Measurements from ENCODE around the gene SYNGR3.
A peak's percentile ranks its signal among the peaks of the same experiment; 100 is the strongest.
"Not testable (repeated sequence)": the region's sequence is repeated elsewhere in the genome, so short reads cannot be mapped to it uniquely, and the experiment has no call there.

Gene SYNGR3

GRCh38 chr16:2008009-2008526, 18.3 kb downstream of the SYNGR3 start:
- DNase-seq, result no peak

- no peak for DNase-seq
Measured at GRCh38 chr16:2008631-2009163, 18.9 kb downstream of the SYNGR3 start.

DNA sequence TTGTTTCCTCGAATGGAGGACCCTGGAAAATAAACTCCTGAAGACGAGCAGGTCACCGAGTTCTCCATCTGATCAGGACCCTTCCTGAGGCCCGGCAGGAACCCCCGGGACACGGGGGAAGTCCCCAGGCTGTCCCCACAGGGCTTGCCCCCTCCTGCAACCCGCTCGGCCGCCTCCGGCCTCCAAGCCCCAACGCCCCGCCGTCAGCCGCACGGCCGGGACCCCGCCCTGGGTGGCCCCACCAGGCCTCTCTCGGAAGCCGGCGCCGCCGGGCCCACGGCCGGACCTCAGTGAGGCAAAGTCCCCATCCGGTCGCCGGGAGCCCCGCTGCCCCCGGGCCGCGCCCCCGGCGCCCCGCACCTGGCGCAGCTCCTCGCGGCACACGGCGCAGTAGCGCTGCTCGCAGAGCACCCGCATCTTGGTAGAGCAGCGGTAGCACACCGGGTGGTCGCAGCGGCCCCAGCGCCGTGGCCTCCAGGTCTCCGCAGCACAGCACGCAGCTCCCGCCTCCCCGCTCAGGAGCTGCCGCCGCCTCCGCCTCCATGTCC, 19.5 kb downstream of the SYNGR3 start:
- no peak for DNase-seq

GRCh38 chr16:2009791-2010510, 20.2 kb downstream of the SYNGR3 start, which contains the start of gene ZNF598:
TSS of gene ZNF598 (minus strand) at chr16:2009821.
- peak; percentile 26 to 88 (median 66) for DNase-seq

DNA sequence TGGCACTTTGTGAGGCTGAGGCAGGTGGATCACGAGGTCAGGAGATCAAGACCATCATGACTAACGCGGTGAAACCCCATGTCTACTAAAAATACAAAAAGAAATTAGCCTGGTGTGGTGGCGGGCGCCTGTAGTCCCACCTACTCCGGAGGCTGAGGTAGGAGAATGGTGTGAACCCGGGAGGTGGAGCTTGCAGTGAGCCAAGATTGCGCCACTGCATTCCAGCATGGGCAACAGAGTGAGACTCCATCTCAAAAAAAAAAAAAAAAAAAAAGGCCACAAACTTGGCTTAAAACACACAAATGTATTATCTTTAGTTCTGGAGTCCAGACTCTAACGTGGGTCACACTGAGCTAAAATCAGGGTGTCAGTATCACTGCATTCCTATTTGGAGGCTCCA, 22.0 kb downstream of the SYNGR3 start:
- DNase-seq, result not testable (repeated sequence)

DNA sequence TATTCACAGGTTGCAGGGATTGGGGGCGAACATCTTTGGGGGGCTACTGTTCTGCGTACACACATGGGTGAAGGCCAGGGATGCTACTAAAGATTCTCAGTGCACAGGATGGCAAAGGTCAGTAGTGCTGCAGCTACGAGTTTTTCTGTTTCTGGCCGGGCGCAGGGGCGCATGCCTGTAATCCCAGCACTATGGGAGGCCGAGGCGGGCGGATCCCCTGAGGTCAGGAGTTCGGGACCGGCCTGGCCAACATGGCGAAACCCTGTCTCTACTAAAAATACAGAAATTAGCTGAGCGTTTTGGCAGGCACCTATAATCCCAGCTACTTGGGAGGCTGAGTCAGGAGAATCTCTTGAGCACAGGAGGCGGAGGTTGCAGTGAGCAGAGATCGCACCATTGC, 23.8 kb downstream of the SYNGR3 start:
- DNase-seq, result no peak

DNA sequence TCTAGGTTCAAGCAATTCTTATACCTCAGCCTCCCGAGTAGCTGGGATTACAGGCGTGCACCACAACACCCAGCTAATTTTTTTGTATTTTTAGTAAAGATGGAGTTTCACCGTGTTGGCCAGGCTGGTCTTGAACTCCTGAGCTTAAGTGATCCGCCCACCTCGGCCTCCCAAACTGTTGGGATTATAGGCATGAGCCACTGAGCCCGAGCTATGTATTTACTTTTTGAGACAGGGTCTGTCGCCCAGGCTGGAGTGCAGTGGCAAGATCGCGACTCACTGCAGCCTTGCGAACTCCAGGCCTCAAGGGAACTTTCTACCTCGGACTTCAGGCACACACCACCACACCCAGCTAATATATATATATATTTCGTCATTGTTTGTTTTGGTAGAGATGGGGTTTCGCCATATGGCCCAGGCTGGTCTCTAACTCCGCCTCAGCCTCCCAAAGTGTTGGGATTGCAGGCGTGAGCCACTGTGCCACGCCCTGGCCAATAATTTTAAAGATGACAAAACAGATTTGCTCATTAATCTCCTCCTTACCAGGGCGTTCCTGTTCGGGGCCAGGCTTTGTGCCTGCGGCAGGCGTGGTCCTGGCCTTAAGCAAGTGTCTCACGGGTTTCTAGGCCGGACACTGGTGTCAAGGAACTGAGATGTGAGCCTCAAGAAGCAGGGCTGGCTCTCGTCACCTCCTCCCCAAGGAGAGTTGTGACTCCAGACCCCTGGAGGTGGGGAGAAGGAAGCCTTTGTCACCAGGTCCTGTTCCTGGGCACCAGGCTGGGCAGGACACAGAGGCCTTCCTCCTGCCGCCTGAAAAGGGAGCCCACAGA, 25.6 kb downstream of the SYNGR3 start:
- no peak for DNase-seq

- DNase-seq, result no peak
Measured at GRCh38 chr16:2015947-2016208, 26.1 kb downstream of the SYNGR3 start.

GRCh38 chr16:2016407-2016922, 26.7 kb downstream of the SYNGR3 start:
- no peak for DNase-seq

DNA sequence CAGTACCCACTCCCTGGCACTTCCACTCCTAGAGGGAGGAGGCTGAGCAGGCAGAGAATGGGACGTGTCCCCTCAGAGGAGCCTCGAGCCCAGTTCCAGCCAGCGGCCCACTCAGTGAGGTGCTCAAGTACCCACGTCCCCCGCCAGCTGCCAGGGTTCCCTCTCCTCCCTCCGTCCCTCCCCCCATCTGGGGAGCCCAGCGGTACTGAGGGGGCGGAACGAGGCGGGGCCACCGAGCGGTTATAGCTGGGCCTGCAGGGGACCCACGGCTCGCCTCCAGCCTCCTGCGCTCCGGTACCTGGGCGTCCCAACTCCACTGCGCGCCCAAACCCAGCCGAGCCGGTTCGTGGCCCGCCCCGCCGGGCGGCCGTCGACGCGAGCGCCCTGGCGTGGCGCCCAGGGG, 29.7 kb downstream of the SYNGR3 start, which contains the start of gene NPW:
Gene NPW (plus strand): TSS at position 268 of the 403 bp plus-strand sequence.
- no peak for DNase-seq

GRCh38 chr16:2019921-2020831, 30.4 kb downstream of the SYNGR3 start:
- DNase-seq, result no peak

DNA sequence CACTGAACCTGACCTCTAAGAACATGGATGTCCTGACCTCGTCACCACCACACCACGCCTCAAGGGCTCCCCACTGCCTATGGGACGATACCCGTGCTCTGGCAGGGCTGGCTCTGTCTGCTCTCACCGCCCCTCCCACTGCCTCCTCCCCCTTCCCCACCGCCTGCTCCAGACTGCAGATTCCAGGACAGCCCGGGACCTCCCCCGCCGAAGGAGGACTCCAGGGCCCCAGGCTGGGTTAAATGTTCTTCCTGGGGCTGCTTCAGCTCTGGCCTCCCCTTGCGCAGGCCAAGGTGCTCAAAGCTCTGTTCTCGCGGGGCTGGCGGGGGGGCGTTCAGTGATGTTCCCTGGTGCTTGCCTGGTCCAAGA, 32.9 kb downstream of the SYNGR3 start:
- DNase-seq, result no peak

DNA sequence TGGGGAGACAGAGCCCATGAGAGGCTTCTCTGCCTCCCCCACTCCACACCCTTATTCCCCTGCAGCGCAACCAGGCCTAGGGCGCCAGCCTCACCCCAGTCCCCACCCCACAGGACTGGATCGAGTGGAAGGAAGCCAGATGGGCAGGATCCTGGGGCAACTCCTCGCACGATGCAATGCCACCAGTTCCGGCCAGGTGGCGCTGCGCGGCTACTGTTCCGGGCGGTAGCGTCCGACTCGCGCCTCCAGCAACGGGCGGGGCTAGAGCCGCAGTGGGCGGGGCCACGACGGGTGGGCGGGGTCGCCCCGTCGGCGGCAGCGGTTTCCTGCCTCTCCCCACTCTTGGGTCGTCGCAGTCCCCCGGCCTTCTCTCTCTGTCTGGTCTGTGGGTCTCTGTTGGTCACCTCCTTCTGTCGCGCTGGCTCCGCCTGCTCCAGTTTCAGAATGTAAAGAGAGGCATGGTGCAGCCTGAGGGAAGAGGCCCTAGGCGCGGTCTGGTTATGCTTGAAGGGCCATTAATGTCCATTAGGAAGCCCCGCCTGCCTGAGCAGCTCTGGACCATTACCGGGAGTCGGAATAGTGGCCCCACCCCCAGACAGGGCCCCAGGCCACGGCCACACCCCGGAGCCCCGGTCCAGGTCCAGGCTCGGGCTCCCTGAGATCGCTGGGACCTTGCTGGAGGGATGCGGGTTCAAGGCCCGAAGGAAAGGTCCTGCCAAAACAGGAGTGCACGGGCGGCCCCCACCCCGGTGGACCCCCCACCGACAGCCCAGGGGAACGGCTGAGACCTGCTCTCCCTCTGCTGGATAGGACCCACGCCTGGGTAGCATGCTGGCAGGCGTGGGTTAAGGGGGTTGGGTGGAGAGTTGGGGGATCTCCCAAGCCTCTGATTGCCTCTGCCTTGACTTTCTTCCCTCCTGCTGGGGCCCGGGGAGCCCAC, 33.6 kb downstream of the SYNGR3 start:
- DNase-seq, result peak; percentile 48 to 98 (median 85)

DNA sequence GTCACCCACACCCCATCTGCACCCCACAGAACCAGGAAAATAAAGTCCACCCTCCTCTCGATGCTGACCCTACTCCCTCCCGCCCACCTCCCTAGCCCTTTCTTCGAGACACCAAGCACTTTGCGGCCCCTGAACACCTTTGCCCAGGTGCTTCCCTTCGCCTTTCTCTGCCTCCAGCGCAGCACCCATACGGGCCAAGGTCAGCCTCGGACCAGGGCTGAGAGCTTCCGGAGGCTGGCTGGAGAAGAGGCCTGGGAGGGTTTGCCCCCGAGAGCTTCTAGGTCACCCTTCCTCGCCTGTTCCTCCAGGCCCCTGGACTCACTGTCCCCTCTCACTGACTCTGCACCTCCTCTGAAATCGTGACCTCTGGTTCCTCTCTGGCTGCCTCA, 34.3 kb downstream of the SYNGR3 start:
- no peak for DNase-seq

GRCh38 chr16:2025251-2025650, 35.5 kb downstream of the SYNGR3 start:
- DNase-seq, result no peak

- no peak for DNase-seq
Measured at GRCh38 chr16:2025878-2026460, 36.2 kb downstream of the SYNGR3 start.

DNA sequence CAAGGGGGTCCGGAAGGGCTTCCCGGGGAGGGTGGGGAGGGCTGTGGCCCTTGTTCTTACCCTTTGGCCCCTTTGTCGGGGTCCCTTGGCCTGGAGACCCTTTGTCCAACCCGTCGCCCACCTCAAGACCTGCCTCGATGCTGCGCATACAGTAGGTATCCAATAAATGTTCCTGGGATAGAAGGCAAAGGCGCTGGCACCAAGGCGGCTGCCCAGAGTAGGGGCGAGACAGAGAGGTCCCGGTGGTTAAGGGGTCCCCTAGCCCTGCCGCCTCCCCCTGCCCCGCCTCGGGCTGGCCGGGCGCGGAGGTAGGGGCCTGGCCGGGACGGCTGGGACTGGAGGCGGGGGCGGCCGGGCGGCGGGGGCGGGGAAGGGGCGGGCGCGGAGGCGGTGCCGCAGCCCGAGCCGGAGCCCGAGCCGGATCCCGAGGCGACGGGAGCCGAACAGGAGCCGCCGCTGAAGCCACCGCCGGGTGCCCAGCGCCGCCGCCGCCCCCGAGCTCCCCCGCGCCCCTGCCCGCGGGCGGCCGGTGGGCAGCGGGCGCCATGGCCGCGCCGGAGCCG, 36.8 kb downstream of the SYNGR3 start, which contains the start of gene NHERF2:
Gene NHERF2 (plus strand): TSS at position 442 of the 563 bp plus-strand sequence. CDS start 104 bp downstream, at position 546.
- peak in 22 of 51 donors; percentile 5 to 67 (median 25) for DNase-seq
